K562 (cell line): ENCODE data around the gene CACNA1S. TPM values are rescaled to one million over a fixed set of nuclear protein-coding genes. Genes with fewer than 3 reads are reported as not detected.
A peak's percentile ranks its signal among the peaks of the same experiment; 100 is the strongest.

Experiments used
- CTCF ChIP-seq, 3 experiments: IDR thresholded peaks in 2 of 3; conservative IDR thresholded peaks in 1 of 3; 2 replicates each; pipeline ENCODE4 v1.5.1; 2011 to 2012; ENCODE audit warnings: low read length in 3 of 3, mild to moderate bottlenecking in 3 of 3, control low read depth in 2 of 3, improper control_type of control experiment in 1 of 3, inconsistent platforms in 1 of 3, low read depth in 1 of 3, mixed read lengths in 1 of 3, moderate library complexity in 1 of 3; ENCODE audit not compliant: insufficient read depth in 2 of 3
- CXXC5 ChIP-seq: fragments of 250-450 bp; sonication (Bioruptor Pico); IDR thresholded peaks from 2 replicates; pipeline ENCODE4 v1.8.0; 2022; ENCODE audit warnings: inconsistent platforms, mild to moderate bottlenecking, moderate library complexity
- FIP1L1 ChIP-seq: fragments of 200-400 bp; formaldehyde crosslinking; IDR thresholded peaks from 2 replicates; pipeline ENCODE4 v1.6.1; 2018; ENCODE audit warnings: mild to moderate bottlenecking, low read depth, low read length; ENCODE audit not compliant: poor library complexity, severe bottlenecking
- HNRNPL ChIP-seq: fragments of 200-400 bp; formaldehyde crosslinking; IDR thresholded peaks from 2 replicates; pipeline ENCODE4 v1.6.1; 2017; ENCODE audit warnings: low read depth, mild to moderate bottlenecking, low read length
- JUN ChIP-seq, 2 experiments: sonication (generic) in 1 of 2; formaldehyde crosslinking in 1 of 2; IDR thresholded peaks; 2 replicates each; pipeline versions ENCODE4 v1.6.1 to v1.8.0; 2012 to 2022; ENCODE audit warnings: borderline replicate concordance in 2 of 2, mild to moderate bottlenecking in 2 of 2, improper control_type of control experiment in 1 of 2, low read depth in 1 of 2, low read length in 1 of 2, missing genetic modification reagents in 1 of 2
- KDM5B ChIP-seq: fragments of 200-600 bp; sonication (generic); IDR thresholded peaks from 2 replicates; pipeline ENCODE4 v1.6.1; 2012; ENCODE audit warnings: low read depth, mild to moderate bottlenecking, moderate library complexity, low read length, control low read depth, inconsistent platforms; ENCODE audit not compliant: insufficient replicate concordance
- MYBL2 ChIP-seq, 2 experiments: fragments of 450-650 bp in 1 of 2; sonication (generic) in 1 of 2; formaldehyde crosslinking in 1 of 2; IDR thresholded peaks; 2 replicates each; pipeline versions ENCODE4 v1.6.1 to v1.8.1; 2017 to 2022; ENCODE audit warnings: borderline replicate concordance in 1 of 2, inconsistent platforms in 1 of 2, low read depth in 1 of 2, mild to moderate bottlenecking in 1 of 2, missing genetic modification reagents in 1 of 2, moderate library complexity in 1 of 2
- MYC ChIP-seq, 2 experiments: fragments of 250-450 bp in 1 of 2; sonication (Bioruptor Pico) in 1 of 2; IDR thresholded peaks; 2 replicates each; pipeline versions ENCODE4 v1.5.1 to v1.6.1; 2012 to 2021; ENCODE audit warnings: low read depth in 2 of 2, borderline replicate concordance in 1 of 2, improper control_type of control experiment in 1 of 2, low read length in 1 of 2, mild to moderate bottlenecking in 1 of 2, moderate library complexity in 1 of 2
- NFE2 ChIP-seq: IDR thresholded peaks from 2 replicates; pipeline ENCODE4 v1.6.1; 2014; ENCODE audit warnings: antibody characterized with exemption, low read depth
- RBBP5 ChIP-seq: fragments of 200-600 bp; sonication (generic); IDR thresholded peaks from 2 replicates; pipeline ENCODE4 v1.6.1; 2012; ENCODE audit warnings: borderline replicate concordance, mild to moderate bottlenecking, low read length, control low read depth, inconsistent platforms; ENCODE audit not compliant: insufficient read depth, poor library complexity, severe bottlenecking
- SMAD2 ChIP-seq: fragments of 150-350 bp; IDR thresholded peaks from 2 replicates; pipeline ENCODE4 v1.6.1; 2014; ENCODE audit warnings: low read depth, mild to moderate bottlenecking, low read length
- SP1 ChIP-seq: sonication (generic); formaldehyde crosslinking; IDR thresholded peaks from 2 replicates; pipeline ENCODE4 v1.8.1; 2022; ENCODE audit warnings: mild to moderate bottlenecking, missing genetic modification reagents
- SP2 ChIP-seq: IDR thresholded peaks from 2 replicates; pipeline ENCODE4 v1.6.1; 2011; ENCODE audit warnings: mild to moderate bottlenecking, low read depth, low read length, moderate library complexity; ENCODE audit not compliant: poor library complexity, severe bottlenecking; ENCODE audit errors: extremely low read depth
- SREBF2 ChIP-seq: sonication (generic); formaldehyde crosslinking; IDR thresholded peaks from 2 replicates; pipeline ENCODE4 v1.4.0; 2020; ENCODE audit warnings: mild to moderate bottlenecking, missing genetic modification reagents
- YBX1 ChIP-seq: fragments of 450-650 bp; IDR thresholded peaks from 2 replicates; pipeline ENCODE4 v1.7.1; 2016; ENCODE audit warnings: mild to moderate bottlenecking
- ZC3H8 ChIP-seq: fragments of 450-650 bp; IDR thresholded peaks from 2 replicates; pipeline ENCODE4 v1.6.1; 2017
- ZNF507 ChIP-seq: conservative IDR thresholded peaks from 2 replicates; pipeline ENCODE4 v1.6.1; 2017; ENCODE audit warnings: missing genetic modification characterization, missing compliant biosample characterization
- ZNF655 ChIP-seq: fragments of 250-450 bp; sonication (Bioruptor Pico); IDR thresholded peaks from 2 replicates; pipeline ENCODE4 v1.5.0; 2021
- ZNF696 ChIP-seq: fragments of 250-450 bp; sonication (Bioruptor Pico); conservative IDR thresholded peaks from 2 replicates; pipeline ENCODE4 v1.4.0; 2020; ENCODE audit warnings: mild to moderate bottlenecking, moderate library complexity
- polyA plus RNA-seq, 8 experiments: library from polyadenylated mRNA; depleted of rRNA in 4 of 8; stranded (reverse) in 5 of 8; unstranded in 3 of 8; fragments of >200 nt; fragmentation: Nextera tagmentation in 2 of 8; fragmentation: Illumina TruSeq in 1 of 8; extraction: Ambion mirVana in 2 of 8; extraction: Trizol in 1 of 8; gene quantifications; 2 replicates each; pipeline versions ENCODE4 v1.2.1 to v1.2.3, GENCODE V29; 2011 to 2014; ENCODE audit warnings: inconsistent platforms in 1 of 8, missing spikeins in 1 of 8
- total RNA-seq, 7 experiments: library from RNA; depleted of rRNA in 6 of 7; stranded (reverse); fragments of >200 nt in 6 of 7; fragmentation: Illumina TruSeq in 2 of 7; extraction: Trizol in 2 of 7; gene quantifications; 2 replicates each; pipeline versions ENCODE4 v1.2.1 to v1.2.3, GENCODE V29; 2011 to 2021; ENCODE audit warnings: low replicate concordance in 1 of 7
- TF ChIP-seq, protein P1 (sequence below): fragments of 200-400 bp; formaldehyde crosslinking; IDR thresholded peaks from 2 replicates; pipeline ENCODE4 v1.6.1; 2017; ENCODE audit warnings: mild to moderate bottlenecking, low read depth, low read length, moderate library complexity

The CACNA1S gene
- total and polyA plus RNA-seq, 9 of the 15 experiments (the other 6 are each of a cell fraction or from before 2014, with no cell fraction given) = not detected

DNA sequence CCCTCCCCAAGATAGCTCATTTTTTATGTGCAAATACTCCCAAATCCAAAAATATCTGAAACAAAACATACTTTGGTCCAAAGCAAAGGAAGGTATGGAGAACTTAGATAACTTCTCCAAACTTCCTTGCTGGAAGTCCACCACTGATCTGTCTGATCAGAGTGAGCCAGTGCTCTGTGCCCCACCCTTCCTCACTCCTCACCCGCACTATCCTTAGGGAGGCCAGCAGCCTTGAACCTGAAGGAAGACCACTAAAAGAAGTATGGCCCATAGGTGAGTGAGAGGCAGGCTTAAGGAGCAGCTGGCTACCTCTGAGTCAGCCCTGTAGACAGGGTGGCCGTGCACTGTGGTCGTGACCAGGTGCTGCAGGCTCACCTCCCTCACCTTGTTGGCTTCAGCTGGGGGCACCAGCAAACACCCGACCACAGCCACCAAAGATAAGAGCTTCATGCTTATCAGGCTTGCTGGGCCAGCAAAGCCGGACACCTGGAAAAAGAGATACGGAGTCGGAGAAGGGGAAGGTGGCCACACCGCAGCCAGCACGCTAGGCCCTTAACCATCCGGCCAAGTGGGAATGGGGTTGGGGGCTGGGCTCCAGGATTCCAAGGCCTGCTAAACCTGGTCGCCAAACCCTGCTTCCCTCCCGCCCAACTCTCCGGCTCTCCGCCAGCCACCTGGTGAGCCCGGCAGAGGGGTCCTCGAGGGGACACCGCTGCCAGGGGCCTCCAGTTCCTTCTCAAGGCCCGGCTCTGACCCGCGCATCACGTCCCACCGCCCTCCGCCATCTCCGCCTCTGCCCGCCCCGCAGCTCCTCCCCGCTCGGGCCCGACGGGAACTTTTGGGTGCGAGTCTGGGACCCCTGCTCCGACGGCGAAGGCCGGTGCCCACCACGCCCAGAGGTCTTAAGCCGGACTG, 41.5 kb upstream of the CACNA1S start (continued):
- no peak for TF ChIP-seq KDM5B
- TF ChIP-seq MYC (IDR thresholded peaks at IDR 0.05; ENCODE audit: low read depth, low read length) = peak; percentile 76
- TF ChIP-seq MYC (CRISPR knock-in tag; IDR thresholded peaks at IDR 0.05; ENCODE audit: borderline replicate concordance, low read depth) = peak; percentile 81; the same call in 1 of the 2 replicates
- TF ChIP-seq HNRNPL = no peak
- TF ChIP-seq, protein P1, sequence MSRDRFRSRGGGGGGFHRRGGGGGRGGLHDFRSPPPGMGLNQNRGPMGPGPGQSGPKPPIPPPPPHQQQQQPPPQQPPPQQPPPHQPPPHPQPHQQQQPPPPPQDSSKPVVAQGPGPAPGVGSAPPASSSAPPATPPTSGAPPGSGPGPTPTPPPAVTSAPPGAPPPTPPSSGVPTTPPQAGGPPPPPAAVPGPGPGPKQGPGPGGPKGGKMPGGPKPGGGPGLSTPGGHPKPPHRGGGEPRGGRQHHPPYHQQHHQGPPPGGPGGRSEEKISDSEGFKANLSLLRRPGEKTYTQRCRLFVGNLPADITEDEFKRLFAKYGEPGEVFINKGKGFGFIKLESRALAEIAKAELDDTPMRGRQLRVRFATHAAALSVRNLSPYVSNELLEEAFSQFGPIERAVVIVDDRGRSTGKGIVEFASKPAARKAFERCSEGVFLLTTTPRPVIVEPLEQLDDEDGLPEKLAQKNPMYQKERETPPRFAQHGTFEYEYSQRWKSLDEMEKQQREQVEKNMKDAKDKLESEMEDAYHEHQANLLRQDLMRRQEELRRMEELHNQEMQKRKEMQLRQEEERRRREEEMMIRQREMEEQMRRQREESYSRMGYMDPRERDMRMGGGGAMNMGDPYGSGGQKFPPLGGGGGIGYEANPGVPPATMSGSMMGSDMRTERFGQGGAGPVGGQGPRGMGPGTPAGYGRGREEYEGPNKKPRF = no peak
- no peak for TF ChIP-seq SMAD2
- no peak for TF ChIP-seq ZC3H8
- no peak for TF ChIP-seq FIP1L1
- no peak for TF ChIP-seq ZNF696 (CRISPR knock-in tag)
- TF ChIP-seq CTCF (IDR thresholded peaks at IDR 0.05 in 2 of 3, conservative IDR thresholded peaks at IDR 0.05 in 1 of 3; ENCODE audit: insufficient read depth in 2 of 3, low read depth in 1 of 3, low read length in 3 of 3) = no peak
- TF ChIP-seq ZNF507 = no peak
- no peak for TF ChIP-seq JUN (IDR thresholded peaks at IDR 0.05; ENCODE audit: borderline replicate concordance, low read depth, low read length)
- TF ChIP-seq JUN (CRISPR knock-in tag; IDR thresholded peaks at IDR 0.05; ENCODE audit: borderline replicate concordance) = peak; percentile 49; the same call in 1 of the 2 replicates
- no peak for TF ChIP-seq ZNF655 (CRISPR knock-in tag)
- no peak for TF ChIP-seq RBBP5
- no peak for TF ChIP-seq MYBL2 (IDR thresholded peaks at IDR 0.05; ENCODE audit: low read depth)
- TF ChIP-seq MYBL2 (CRISPR knock-in tag; IDR thresholded peaks at IDR 0.05; ENCODE audit: borderline replicate concordance) = no peak
- no peak; the same call in 1 of the 2 replicates for TF ChIP-seq NFE2
- peak; percentile 82 for TF ChIP-seq CXXC5 (CRISPR knock-in tag)
- TF ChIP-seq SP2 = no peak
- no peak for TF ChIP-seq YBX1
- TF ChIP-seq SREBF2 (CRISPR knock-in tag) = no peak
- TF ChIP-seq SP1 (CRISPR knock-in tag) = no peak; the same call in 1 of the 2 replicates
